ENCODE measurements around the gene CCDC85B.
A peak's percentile ranks its signal among the peaks of the same experiment; 100 is the strongest.
"Not testable (repeated sequence)": the region's sequence is repeated elsewhere in the genome, so short reads cannot be mapped to it uniquely, and the experiment has no call there.

CCDC85B gene

DNA sequence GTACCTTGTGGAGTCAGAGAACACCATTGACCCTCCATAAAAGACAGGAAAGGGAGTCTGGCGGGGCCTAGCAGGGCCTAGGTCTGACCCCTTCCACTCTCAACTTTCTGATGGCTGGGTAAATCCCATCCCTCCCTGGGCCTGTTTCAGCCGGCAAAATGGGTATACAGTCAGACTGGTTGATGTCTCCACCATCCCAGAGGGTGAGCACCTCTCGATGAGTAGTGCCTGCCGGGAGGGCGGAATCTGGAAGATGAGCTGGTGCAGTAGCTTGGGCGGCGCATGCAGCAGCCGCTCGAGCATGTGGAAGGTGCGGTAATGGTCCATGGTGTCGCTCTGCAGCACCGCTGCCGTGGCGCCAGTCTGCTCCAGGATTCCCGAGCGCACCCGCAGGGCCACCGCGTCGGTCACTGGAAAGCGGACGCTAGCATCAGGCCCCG lies 2.7 kb upstream of the CCDC85B start:
- no peak for DNase-seq (ENCODE audit: low read depth)

GRCh38 chr11:65888163-65888814 lies 2.2 kb upstream of the CCDC85B start, which contains the start of gene FIBP:
FIBP (minus strand) TSS chr11:65888471; CDS start chr11:65888418, 53 bp downstream.
- DNase-seq (ENCODE audit: low read depth) = peak; percentile 94

- DNase-seq (ENCODE audit: low read depth) = no peak
These were observed 1.0 kb downstream of the CCDC85B start for GRCh38 chr11:65891219-65892136.

GRCh38 chr11:65892137-65892540 lies 1.7 kb downstream of the CCDC85B start:
- DNase-seq (ENCODE audit: low read depth) = not testable (repeated sequence)

- no peak for DNase-seq (ENCODE audit: low read depth)
These were observed 2.3 kb downstream of the CCDC85B start for GRCh38 chr11:65892661-65893317.

GRCh38 chr11:65894034-65894591 lies 3.6 kb downstream of the CCDC85B start:
- no peak for DNase-seq (ENCODE audit: low read depth)

GRCh38 chr11:65895482-65895981 lies 5.1 kb downstream of the CCDC85B start:
- DNase-seq (ENCODE audit: low read depth) = no peak

- no peak for DNase-seq (ENCODE audit: low read depth)
These were observed 5.8 kb downstream of the CCDC85B start for GRCh38 chr11:65896034-65896999.

DNA sequence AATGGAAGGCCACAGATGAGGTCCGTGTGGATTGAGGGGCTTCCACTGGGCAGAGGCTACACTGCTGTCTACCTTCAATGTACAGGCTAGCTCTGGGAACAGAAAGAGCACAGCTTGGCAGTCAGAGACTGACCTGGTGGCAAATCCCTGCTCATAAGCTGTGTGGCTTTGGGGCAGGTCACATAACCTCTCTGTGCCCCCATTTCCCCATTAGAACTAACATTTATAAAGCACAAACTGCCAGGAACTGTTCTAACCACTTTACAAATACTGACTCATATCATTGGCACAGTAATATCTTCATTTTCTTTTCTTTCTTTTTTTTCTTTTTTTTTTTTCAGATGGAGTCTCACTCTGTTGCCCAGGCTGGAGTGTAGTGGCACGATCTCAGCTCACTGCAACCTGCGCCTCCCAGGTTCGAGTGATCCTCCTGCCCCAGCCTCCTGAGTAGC lies 6.6 kb downstream of the CCDC85B start:
- DNase-seq (ENCODE audit: low read depth) = no peak

- no peak for DNase-seq (ENCODE audit: low read depth)
These were observed 8.3 kb downstream of the CCDC85B start for GRCh38 chr11:65898656-65899355.

DNA sequence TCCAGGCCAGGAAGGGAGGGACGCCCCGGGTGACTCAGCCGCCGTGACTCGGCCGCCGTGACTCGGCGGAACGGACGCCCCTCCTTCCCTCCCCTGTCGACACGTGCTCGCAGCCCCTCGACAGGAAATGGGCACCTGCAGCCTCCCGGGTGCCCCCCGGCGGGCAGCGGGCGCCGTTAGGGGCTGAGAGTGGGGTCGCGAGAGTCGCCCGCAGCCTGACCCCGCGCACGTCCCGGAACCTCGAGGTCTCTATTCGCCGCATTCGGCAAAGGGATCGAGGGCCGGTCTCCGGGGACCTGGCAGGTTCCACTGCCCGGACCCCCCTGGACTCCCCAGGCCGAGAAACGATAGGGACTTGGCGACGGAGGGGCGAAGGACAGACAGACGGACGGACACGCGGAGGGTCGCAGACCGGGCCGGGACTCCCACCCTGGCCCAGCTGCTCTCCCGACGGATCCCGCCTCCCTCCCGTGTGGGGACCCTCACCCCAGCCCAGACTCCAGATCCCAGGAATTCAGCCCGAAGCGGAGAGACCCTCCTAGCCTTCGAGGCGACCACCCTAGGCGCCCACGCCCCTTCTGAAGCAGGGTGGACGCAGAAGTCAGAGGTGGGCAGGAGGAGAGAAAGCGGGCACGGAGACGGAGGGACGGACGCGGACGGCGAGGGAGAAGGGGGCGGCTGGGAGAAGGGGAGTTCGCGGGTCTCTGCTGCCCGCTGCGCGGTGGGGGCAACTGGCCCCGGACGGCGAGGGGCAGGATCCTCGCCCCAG lies 9.1 kb downstream of the CCDC85B start:
- peak; percentile 70 for DNase-seq (ENCODE audit: low read depth)

DNA sequence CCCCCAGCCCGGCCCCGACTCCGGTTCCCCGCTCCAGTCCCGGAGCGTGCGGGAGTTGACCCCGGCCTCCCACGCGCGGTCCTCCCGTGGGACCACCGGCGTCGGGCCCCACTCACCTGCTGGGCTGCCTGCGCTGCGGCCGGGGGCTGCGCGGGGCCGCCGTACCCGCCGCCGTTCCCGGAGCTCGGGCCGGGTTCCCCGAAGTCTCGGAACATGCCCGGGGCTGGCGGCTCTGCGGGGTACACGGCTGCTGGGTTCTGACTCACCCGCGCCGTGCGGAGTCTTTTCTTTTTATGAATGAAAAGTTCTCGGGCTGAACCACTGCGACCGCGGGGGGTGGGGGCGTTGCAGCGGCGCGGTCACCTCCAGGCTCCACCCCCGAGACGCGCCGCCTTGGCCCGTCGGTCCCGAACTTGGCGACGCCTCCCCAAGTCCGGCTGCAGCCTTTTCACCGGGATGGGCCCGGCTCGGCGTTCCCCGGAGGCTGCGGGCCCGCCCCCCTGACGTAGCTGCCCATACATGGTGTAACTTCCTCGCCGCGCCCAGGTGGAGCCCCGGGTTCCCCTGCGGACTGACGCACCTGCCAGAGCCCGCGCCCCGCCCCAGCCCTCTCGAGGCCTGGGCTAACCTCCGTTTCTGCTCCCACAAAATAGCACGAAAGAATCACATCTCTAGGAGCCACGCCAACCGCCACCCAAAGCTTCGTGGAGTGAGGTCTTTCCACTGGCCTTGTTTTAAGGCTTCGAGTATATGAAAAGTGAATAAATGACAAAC lies 9.8 kb downstream of the CCDC85B start, which contains the start of gene FOSL1:
FOSL1 (minus strand) TSS at position 264 of the 774 bp plus-strand sequence; CDS start at position 215, 49 bp downstream.
- DNase-seq (ENCODE audit: low read depth) = peak; percentile 92

GRCh38 chr11:65900899-65901180 lies 10.4 kb downstream of the CCDC85B start:
- no peak for DNase-seq (ENCODE audit: low read depth)

DNA sequence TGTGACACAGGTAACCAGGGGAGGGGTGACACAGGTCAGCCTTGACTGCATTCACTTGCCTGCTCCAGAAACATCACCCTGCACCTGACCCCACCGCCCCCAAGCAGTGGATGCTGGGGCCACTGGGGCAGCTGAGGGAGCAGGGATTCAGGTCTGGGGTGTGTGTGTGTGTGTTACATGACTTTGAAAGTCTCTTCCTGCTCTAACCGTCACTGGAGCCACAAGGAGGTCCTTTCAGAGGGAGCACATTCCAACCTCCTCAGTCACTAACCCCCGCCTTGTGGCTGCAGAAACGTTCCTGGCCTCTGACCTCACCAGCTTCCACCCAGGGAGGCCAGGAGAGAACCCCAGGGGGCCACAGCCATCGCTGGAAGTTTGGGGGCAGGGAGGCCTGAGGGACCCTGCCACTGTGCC lies 12.6 kb downstream of the CCDC85B start:
- no peak for DNase-seq (ENCODE audit: low read depth)

DNA sequence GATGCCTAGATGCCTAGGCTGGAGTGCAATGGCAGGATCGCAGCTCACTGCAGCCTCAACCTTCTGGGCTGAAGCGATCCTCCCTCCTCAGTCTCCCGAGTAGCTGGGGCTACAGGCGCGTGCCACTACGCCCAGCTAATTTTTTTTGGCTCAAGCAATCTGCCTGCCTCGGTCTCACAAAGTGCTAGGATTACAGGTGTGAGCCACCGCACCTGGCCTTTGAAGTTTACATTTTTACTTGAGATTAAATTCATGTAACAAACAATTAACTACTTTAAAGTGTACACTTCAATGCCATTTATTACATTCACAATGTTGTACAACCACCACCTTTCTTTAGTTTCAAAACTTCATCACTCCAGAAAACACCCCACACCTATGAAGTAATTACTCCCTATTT lies 13.2 kb downstream of the CCDC85B start:
- no peak for DNase-seq (ENCODE audit: low read depth)

- DNase-seq (ENCODE audit: low read depth) = no peak
These were observed 16.1 kb downstream of the CCDC85B start for GRCh38 chr11:65906602-65907001.

- no peak for DNase-seq (ENCODE audit: low read depth)
These were observed 17.4 kb downstream of the CCDC85B start for GRCh38 chr11:65907878-65908277.

- no peak for DNase-seq (ENCODE audit: low read depth)
These were observed 21.5 kb downstream of the CCDC85B start for GRCh38 chr11:65911682-65912568.
